K562 treated with DMSO at 1 percent for 12 hours (cell line): ENCODE results near the gene RNF148. TPM values are rescaled to one million over a fixed set of nuclear protein-coding genes. Genes with fewer than 3 reads are reported as not detected.

Source experiments
- total RNA-seq: library from RNA; unstranded; fragments of 300-600 nt; gene quantifications from 2 replicates; pipeline ENCODE4 v1.2.3, GENCODE V29; 2022; ENCODE audit not compliant: insufficient read depth

The RNF148 gene, protein sequence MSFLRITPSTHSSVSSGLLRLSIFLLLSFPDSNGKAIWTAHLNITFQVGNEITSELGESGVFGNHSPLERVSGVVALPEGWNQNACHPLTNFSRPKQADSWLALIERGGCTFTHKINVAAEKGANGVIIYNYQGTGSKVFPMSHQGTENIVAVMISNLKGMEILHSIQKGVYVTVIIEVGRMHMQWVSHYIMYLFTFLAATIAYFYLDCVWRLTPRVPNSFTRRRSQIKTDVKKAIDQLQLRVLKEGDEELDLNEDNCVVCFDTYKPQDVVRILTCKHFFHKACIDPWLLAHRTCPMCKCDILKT
- not detected in 2 replicates for total RNA-seq

DNA sequence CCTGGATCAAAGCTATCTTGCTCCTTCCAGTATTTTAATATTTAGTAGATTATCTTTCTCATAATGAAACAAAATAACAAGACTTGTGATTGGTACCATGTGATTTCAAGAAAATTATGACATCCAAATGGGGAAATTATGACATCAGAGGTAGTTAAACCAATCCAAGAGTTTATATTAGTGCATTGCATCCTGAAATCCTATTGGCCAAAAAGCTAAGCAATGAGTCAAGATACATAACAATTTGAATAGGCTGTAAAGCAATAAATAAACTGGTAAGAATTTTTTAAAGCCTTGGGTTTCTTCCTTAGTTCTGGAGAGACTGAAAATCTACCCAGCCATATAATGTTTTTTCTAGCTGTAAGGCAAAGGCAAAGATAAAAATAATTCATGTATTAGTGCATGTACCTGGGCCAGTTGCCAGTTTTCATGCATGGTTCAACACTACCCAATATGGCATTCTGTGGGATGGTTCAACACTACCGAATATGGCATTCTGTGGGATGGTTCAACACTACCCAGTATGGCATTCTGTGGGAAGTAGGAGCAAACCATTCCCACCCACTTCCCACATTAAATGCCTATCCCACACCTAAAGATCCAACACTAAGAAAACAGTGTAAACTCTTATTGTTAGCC is at the start of gene RNF148:
Gene RNF148, minus strand, starts transcription at position 51 of the 639 bp plus-strand sequence. CDS start 172 bp downstream, outside the sequence.

DNA sequence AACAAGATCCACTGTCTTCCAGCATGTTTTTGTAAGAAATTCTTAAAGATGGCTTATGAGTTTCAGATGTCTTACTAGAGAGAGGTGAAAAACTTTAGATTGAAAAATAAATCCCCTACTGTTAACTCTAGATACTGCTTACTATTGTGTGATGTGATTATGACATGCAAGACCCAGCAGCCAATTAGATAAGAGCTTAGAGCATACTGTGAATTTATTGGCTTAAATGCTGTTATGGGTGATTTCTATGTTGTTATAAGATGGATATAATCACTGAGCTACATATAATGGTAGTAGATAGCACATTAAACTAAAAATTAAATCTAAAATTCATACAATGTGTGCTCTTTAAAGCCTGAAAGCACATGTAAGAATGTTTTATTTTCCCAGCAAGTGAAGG is 3.7 kb downstream of the RNF148 start, which contains the start of gene RNF133:
Gene RNF133, minus strand, starts transcription at position 101 of the 400 bp plus-strand sequence. CDS start 199 bp downstream, outside the sequence.

Other genes with a start within 250 kb of the RNF148 start
- gene RNF133, start 3.8 kb downstream of the RNF148 start, total RNA-seq: not detected in 2 replicates
- gene CADPS2, start 183.5 kb upstream of the RNF148 start, total RNA-seq: 0.25 and 1.4 TPM in 2 replicates